Neuronal stem cell (in vitro differentiated cells): ENCODE data around the gene HNRNPLL.
A peak's percentile ranks its signal among the peaks of the same experiment; 100 is the strongest.

Experiments
- DNase-seq: peaks from one replicate; pipeline ENCODE4 v3.0.0-alpha.2; 2013; ENCODE audit warnings: low spot score
- H2AFZ ChIP-seq: one replicate; pipeline ENCODE4 v1.6.1; 2013; ENCODE audit warnings: mild to moderate bottlenecking, low read length, inconsistent platforms
- H2AK5ac ChIP-seq: 2 replicates; pipeline ENCODE4 v1.6.1; 2013; ENCODE audit warnings: low read depth, mild to moderate bottlenecking, inconsistent platforms, low read length, moderate library complexity, mixed read lengths
- H2BK120ac ChIP-seq: 2 replicates; pipeline ENCODE4 v1.6.1; 2013; ENCODE audit warnings: low read depth, mild to moderate bottlenecking, inconsistent platforms, low read length, moderate library complexity, mixed read lengths
- H2BK12ac ChIP-seq: one replicate; pipeline ENCODE4 v1.6.1; 2013; ENCODE audit warnings: low read length, inconsistent platforms
- H2BK15ac ChIP-seq: 2 replicates; pipeline ENCODE4 v1.6.1; 2013; ENCODE audit warnings: mild to moderate bottlenecking, low read length, inconsistent platforms, mixed read lengths
- H2BK5ac ChIP-seq: one replicate; pipeline ENCODE4 v1.6.1; 2013; ENCODE audit warnings: inconsistent platforms, mild to moderate bottlenecking, low read length, moderate library complexity
- H3K14ac ChIP-seq: one replicate; pipeline ENCODE4 v1.6.1; 2013; ENCODE audit warnings: low read length, inconsistent platforms
- H3K18ac ChIP-seq: 2 replicates; pipeline ENCODE4 v1.6.1; 2013; ENCODE audit warnings: low read length, inconsistent platforms
- H3K23ac ChIP-seq: 2 replicates; pipeline ENCODE4 v1.6.1; 2013; ENCODE audit warnings: low read depth, mild to moderate bottlenecking, mixed read lengths, low read length, inconsistent platforms; ENCODE audit not compliant: poor library complexity
- H3K27ac ChIP-seq: replicated peaks from 3 replicates; pipeline ENCODE4 v1.5.1; 2013; ENCODE audit warnings: low read length, inconsistent platforms
- H3K27me3 ChIP-seq, 3 experiments: 2 replicates each; pipeline ENCODE4 v1.6.1; 2013; ENCODE audit warnings: low read length in 3 of 3, mild to moderate bottlenecking in 2 of 3, inconsistent platforms in 1 of 3, low read depth in 1 of 3, mixed read lengths in 1 of 3, moderate library complexity in 1 of 3; ENCODE audit not compliant: control insufficient read depth in 3 of 3, insufficient read depth in 3 of 3
- H3K36me3 ChIP-seq, 2 donors: replicated peaks in 1 of 2; 2 replicates each; pipeline ENCODE4 v1.6.1; 2013; ENCODE audit warnings: low read length in 2 of 2; ENCODE audit not compliant: control insufficient read depth in 2 of 2, insufficient read depth in 2 of 2
- H3K4ac ChIP-seq: 2 replicates; pipeline ENCODE4 v1.6.1; 2013; ENCODE audit warnings: inconsistent platforms, mild to moderate bottlenecking, low read length, moderate library complexity
- H3K4me1 ChIP-seq, 2 donors: 1 replicate in 1 of 2; 2 replicates in 1 of 2; pipeline ENCODE4 v1.6.1; 2013; ENCODE audit warnings: low read length in 2 of 2, low read depth in 1 of 2; ENCODE audit not compliant: control insufficient read depth in 2 of 2, insufficient read depth in 1 of 2
- H3K4me2 ChIP-seq: one replicate; pipeline ENCODE4 v1.6.1; 2013; ENCODE audit warnings: mild to moderate bottlenecking, low read length, inconsistent platforms; ENCODE audit not compliant: insufficient read depth, poor library complexity, severe bottlenecking
- H3K4me3 ChIP-seq, 2 donors: 2 replicates each; pipeline ENCODE4 v1.5.1; 2013; ENCODE audit warnings: low read length in 2 of 2, mild to moderate bottlenecking in 2 of 2, inconsistent platforms in 1 of 2, moderate library complexity in 1 of 2
- H3K79me1 ChIP-seq: one replicate; pipeline ENCODE4 v1.6.1; 2013; ENCODE audit warnings: low read depth, mild to moderate bottlenecking, inconsistent platforms, low read length, moderate library complexity
- H3K9ac ChIP-seq: one replicate; pipeline ENCODE4 v1.6.1; 2013; ENCODE audit warnings: mild to moderate bottlenecking, low read depth, low read length, inconsistent platforms; ENCODE audit not compliant: poor library complexity
- H3K9me3 ChIP-seq, 2 donors: replicated peaks in 1 of 2; 2 replicates each; pipeline versions ENCODE3 to v1.6.1; 2013; ENCODE audit warnings: low read length in 2 of 2, mild to moderate bottlenecking in 2 of 2, inconsistent platforms in 1 of 2, low read depth in 1 of 2, mixed read lengths in 1 of 2, moderate library complexity in 1 of 2; ENCODE audit not compliant: control insufficient read depth in 2 of 2, insufficient read depth in 1 of 2
- H4K8ac ChIP-seq: one replicate; pipeline ENCODE4 v1.6.1; 2013; ENCODE audit warnings: low read depth, mild to moderate bottlenecking, inconsistent platforms, low read length, moderate library complexity
- H4K91ac ChIP-seq: one replicate; pipeline ENCODE4 v1.6.1; 2013; ENCODE audit warnings: low read length, low read depth, mild to moderate bottlenecking, inconsistent platforms; ENCODE audit not compliant: poor library complexity
- WGBS, 2 donors: extraction: QIAGEN DNeasy Blood & Tissue Kit; methylation state at CpG; one replicate each; pipeline ENCODE4 v1.1.7; 2013; ENCODE audit warnings: missing lambda C conversion rate in 2 of 2, mixed read lengths in 1 of 2; ENCODE audit not compliant: insufficient read length in 2 of 2, insufficient replicate concordance in 1 of 2; ENCODE audit errors: extremely low coverage in 2 of 2; 5-methylcytosine and 5-hydroxymethylcytosine counted together

HNRNPLL gene

DNA sequence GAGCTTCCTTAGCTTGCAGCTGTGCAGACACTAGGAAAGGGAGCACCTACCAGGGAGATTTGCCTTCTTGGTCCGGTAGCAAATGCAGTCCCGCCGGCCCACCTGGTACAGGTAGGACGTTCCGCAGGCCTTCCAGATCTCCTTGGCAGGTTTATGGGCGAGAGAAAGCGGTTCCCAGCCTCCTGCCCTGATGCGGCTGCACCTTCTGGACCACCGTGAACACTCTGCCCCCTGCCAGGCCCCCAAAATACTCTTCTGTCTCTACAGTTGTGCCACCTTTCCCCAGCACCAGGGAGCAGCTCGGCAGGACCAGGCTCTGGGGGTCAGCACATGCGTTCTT, 67.4 kb downstream of the HNRNPLL start:
- peaks cover 0 to 3% of the 10 kb centered on the region in 2 donors for H3K4me1 ChIP-seq

DNA sequence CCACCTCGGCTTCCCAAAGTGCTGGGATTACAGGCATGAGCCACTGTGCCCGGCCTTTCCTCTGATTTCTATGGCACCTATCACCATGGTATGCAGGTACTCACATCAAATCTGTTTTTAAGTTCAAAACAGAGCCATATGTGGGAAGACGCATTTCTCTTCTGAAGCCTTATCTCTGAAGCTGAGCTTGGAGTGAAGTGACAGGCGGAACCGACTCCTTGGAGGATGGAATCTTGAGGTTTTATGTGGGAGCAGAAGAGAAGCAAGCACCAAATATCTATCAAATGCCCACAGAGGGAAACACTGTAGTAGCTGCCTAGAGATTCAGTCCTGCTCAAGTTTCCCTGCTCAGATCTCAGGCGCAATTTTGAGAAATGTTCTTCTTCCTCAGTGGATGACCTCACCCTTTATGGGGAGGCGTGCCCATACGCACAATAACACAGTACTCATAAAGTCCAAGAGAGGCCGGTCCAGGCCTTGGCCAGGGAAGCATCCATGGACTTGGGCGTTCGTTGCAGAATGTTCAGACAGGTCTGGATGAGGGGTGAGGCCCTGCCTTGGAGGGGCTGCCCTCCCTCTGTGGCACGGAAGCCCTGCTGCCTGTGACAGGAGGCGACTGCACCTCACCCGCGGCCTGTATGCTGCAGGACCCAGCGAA, 67.9 kb downstream of the HNRNPLL start:
- no peak overlapping the region for H2AK5ac ChIP-seq
- H2BK5ac ChIP-seq = no peak overlapping the region

More for the DNA sequence above, 67.4 kb downstream of the HNRNPLL start:
- Histone ChIP-seq H3K27me3 (peaks cover 0 to 19% (median 6%) of the 10 kb centered on the region in 3 experiments), H2BK120ac (no peak overlapping the region), H3K9ac (no peak overlapping the region), H4K8ac (no peak overlapping the region), H3K4me3 (no peak overlapping the region), H2AK5ac (peak overlapping the region; percentile 17), H2AFZ (peak overlapping the region; percentile 100), H3K4ac (no peak overlapping the region), H3K9me3 (no peaks in the 10 kb centered on the region), H3K14ac (no peak overlapping the region), H2BK15ac (no peak overlapping the region), H3K36me3 (no peaks in the 10 kb centered on the region), H2BK12ac (no peak overlapping the region), H3K4me2 (peak overlapping the region; percentile 81), H4K91ac (no peak overlapping the region), H3K27ac (no peak overlapping the region), H3K18ac (no peak overlapping the region), H3K23ac (no peak overlapping the region), H2BK5ac (no peak overlapping the region), H3K79me1 (no peaks in the 10 kb centered on the region)
- no CpG with 5 or more reads among the region's 11 CpGs for WGBS, 2 donors
- DNase-seq = no peak

DNA sequence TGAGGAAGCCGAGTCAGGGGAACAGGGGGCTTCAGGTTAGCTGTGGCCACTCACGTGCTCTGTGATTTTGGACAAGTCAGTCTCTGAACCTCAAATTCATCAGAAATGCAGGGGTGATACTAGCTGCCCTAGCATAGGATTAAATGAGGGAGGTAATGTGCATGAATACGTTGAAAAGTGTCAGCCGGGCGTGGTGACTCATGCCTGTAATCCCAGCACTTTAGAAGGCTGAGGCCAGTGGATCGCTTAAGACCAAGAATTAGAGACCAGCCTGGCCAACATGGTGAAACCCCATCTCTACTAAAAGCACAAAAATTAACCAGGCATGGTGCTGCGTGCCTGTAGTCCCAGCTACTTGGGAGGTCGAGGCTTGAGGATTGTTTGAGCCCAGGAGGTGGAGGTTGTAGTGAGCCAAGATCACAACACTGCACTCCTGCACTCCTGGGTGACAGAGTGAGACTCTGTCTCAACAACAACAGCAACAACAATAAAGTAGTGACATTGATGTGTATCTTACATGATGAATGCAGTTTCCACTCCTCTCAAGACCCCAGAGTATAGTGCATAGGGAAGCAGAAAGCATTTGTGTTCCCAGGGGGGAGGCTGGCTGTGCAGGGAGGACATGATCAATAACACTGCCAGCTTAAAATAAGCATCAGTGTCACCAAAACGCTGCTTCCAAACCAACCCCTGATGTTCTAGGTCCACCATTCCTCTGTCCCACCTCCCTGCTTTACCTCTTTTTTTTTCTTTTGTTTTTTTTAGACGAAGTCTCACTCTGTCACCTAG, 68.8 kb downstream of the HNRNPLL start:
- no peak overlapping the region for H2BK120ac ChIP-seq
- H3K14ac ChIP-seq = no peak overlapping the region
- no peak overlapping the region for H3K23ac ChIP-seq
- H3K36me3 ChIP-seq = no peaks in the 10 kb centered on the region
- no peak overlapping the region for H4K91ac ChIP-seq
- H3K4me1 ChIP-seq = peaks cover 0 to 3% of the 10 kb centered on the region in 2 donors
- H3K4ac ChIP-seq = no peak overlapping the region
- peak overlapping the region; percentile 55 for H2AFZ ChIP-seq
- H3K79me1 ChIP-seq = no peaks in the 10 kb centered on the region
- DNase-seq = no peak
- H3K9ac ChIP-seq = no peak overlapping the region
- H2AK5ac ChIP-seq = no peak overlapping the region
- H3K27me3 ChIP-seq = peaks cover 0 to 24% (median 6%) of the 10 kb centered on the region in 3 experiments
- no peaks in the 10 kb centered on the region for H3K9me3 ChIP-seq
- H3K18ac ChIP-seq = no peak overlapping the region
- no CpG with 5 or more reads among the region's 10 CpGs for WGBS, 2 donors
- no peak overlapping the region for H3K27ac ChIP-seq
- H3K4me3 ChIP-seq = no peak overlapping the region
- no peak overlapping the region for H2BK5ac ChIP-seq
- H2BK15ac ChIP-seq = no peak overlapping the region
- no peak overlapping the region for H3K4me2 ChIP-seq
- no peak overlapping the region for H2BK12ac ChIP-seq
- H4K8ac ChIP-seq = no peak overlapping the region

More for the DNA sequence above, 67.9 kb downstream of the HNRNPLL start:
- Histone ChIP-seq H3K9me3 (no peaks in the 10 kb centered on the region), H3K4me3 (no peak overlapping the region), H3K36me3 (no peaks in the 10 kb centered on the region), H3K4me1 (peaks cover 0 to 3% of the 10 kb centered on the region in 2 donors), H3K23ac (peak overlapping the region; percentile 31), H4K91ac (no peak overlapping the region), H3K27ac (no peak overlapping the region), H2BK12ac (no peak overlapping the region), H2BK120ac (no peak overlapping the region), H3K4ac (no peak overlapping the region), H3K14ac (no peak overlapping the region), H4K8ac (no peak overlapping the region), H3K4me2 (no peak overlapping the region), H2BK15ac (no peak overlapping the region), H3K27me3 (peaks cover 0 to 19% (median 6%) of the 10 kb centered on the region in 3 experiments), H3K18ac (no peak overlapping the region), H3K9ac (no peak overlapping the region), H2AFZ (peak overlapping the region; percentile 100), H3K79me1 (no peaks in the 10 kb centered on the region)
- DNase-seq = no peak
- WGBS, 2 donors = no CpG with 5 or more reads among the region's 16 CpGs

DNA sequence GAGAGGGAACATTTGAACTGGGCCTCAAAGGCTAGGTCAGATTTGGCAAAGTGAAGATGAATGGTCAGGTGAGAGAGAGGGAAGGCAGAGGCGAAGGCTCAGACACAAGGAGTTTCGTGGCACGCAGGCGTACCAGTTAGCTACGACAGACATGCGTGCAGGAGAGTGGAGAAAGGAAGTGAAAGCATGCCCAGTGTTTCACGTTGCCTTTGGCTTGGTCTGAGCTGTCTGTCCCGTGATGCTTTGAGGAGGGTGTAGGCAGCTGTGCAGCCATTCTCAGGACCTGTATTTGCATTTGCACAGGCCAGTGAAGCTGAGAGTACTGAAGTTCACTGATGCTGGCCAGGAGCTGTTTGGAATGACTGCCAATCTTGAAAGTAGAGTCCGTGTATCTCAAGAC, 69.5 kb downstream of the HNRNPLL start:
- Histone ChIP-seq H3K27me3 (peaks cover 0 to 32% (median 6%) of the 10 kb centered on the region in 3 experiments), H3K9me3 (no peaks in the 10 kb centered on the region), H3K36me3 (no peaks in the 10 kb centered on the region), H2AK5ac (no peak overlapping the region), H3K79me1 (no peaks in the 10 kb centered on the region), H3K18ac (no peak overlapping the region), H4K8ac (no peak overlapping the region), H3K4me3 (no peak overlapping the region), H2AFZ (peak overlapping the region; percentile 55), H3K4ac (no peak overlapping the region), H3K14ac (no peak overlapping the region), H3K4me1 (peaks cover 0 to 3% of the 10 kb centered on the region in 2 donors), H3K27ac (no peak overlapping the region), H2BK15ac (no peak overlapping the region), H2BK12ac (no peak overlapping the region), H4K91ac (no peak overlapping the region), H2BK120ac (no peak overlapping the region), H2BK5ac (no peak overlapping the region), H3K4me2 (no peak overlapping the region), H3K9ac (no peak overlapping the region), H3K23ac (peak overlapping the region; percentile 1)
- WGBS, 2 donors = no CpG with 5 or more reads among the region's 9 CpGs
- no peak for DNase-seq
